GM13977 (cell line): ENCODE measurements around the gene PHLDA1.

Experiments
- DNase-seq: peaks from one replicate; pipeline ENCODE4 v3.0.0; 2012; ENCODE audit warnings: low spot score
- in situ Hi-C: fragments of 300-500 bp; cut with MboI; formaldehyde crosslinking; loops from one replicate; pipeline ENCODE4 v1.12.0; 2022; ENCODE audit warnings: low sequenced_read_pairs, low pct_unique_long_range_greater_than_20kb, mixed read lengths, inconsistent platforms; ENCODE audit not compliant: unreplicated experiment
- TF ChIP-seq, protein P1 (sequence below): IDR thresholded peaks from 2 replicates; pipeline ENCODE4 v1.5.1; 2012; ENCODE audit warnings: mild to moderate bottlenecking, control low read depth; ENCODE audit not compliant: insufficient read depth; ENCODE audit errors: extremely low read depth, missing control alignments

Gene PHLDA1

GRCh38 chr12:75977590-75977951, 54.0 kb downstream of the PHLDA1 start:
- no peak for DNase-seq
- in situ Hi-C loops: no loop called here
- TF ChIP-seq, protein P1, sequence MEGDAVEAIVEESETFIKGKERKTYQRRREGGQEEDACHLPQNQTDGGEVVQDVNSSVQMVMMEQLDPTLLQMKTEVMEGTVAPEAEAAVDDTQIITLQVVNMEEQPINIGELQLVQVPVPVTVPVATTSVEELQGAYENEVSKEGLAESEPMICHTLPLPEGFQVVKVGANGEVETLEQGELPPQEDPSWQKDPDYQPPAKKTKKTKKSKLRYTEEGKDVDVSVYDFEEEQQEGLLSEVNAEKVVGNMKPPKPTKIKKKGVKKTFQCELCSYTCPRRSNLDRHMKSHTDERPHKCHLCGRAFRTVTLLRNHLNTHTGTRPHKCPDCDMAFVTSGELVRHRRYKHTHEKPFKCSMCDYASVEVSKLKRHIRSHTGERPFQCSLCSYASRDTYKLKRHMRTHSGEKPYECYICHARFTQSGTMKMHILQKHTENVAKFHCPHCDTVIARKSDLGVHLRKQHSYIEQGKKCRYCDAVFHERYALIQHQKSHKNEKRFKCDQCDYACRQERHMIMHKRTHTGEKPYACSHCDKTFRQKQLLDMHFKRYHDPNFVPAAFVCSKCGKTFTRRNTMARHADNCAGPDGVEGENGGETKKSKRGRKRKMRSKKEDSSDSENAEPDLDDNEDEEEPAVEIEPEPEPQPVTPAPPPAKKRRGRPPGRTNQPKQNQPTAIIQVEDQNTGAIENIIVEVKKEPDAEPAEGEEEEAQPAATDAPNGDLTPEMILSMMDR: no peak

DNA sequence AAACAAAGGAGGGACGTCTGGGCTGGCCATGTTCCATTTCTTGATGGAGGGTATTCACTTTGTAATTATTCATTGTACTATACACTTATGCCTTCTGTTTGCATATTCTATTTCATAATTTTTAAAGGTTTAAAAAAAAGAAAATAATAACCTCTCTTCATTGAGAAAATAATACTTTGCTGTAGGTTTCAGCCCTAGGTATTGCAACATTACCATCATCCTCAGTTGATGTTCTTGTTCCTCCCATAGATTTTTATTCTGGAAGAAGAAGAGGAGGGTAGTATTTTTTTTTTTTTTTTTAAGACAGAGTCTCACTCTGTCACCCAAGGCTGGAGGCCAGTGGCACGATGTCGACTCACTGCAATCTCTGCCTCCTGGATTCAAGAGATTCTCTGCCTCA, 54.7 kb downstream of the PHLDA1 start:
- TF ChIP-seq, protein P1: no peak
- no peak for DNase-seq
- in situ Hi-C loops: no loop called here

- in situ Hi-C loops: no loop called here
- TF ChIP-seq, protein P1: no peak
Measured at GRCh38 chr12:75976113-75976512, 55.5 kb downstream of the PHLDA1 start.

GRCh38 chr12:75975702-75976101, 55.9 kb downstream of the PHLDA1 start:
- DNase-seq: no peak
- in situ Hi-C loops: no loop called here
- TF ChIP-seq, protein P1: no peak

More at GRCh38 chr12:75976113-75976512, 55.5 kb downstream of the PHLDA1 start:
- no peak for DNase-seq
